Measurements from ENCODE around the gene TLR1.
"Not testable (repeated sequence)": the region's sequence is repeated elsewhere in the genome, so short reads cannot be mapped to it uniquely, and the experiment has no call there.

TLR1 gene

GRCh38 chr4:38815885-38816782 lies 11.5 kb upstream of the TLR1 start:
- TF ChIP-seq, protein P1, sequence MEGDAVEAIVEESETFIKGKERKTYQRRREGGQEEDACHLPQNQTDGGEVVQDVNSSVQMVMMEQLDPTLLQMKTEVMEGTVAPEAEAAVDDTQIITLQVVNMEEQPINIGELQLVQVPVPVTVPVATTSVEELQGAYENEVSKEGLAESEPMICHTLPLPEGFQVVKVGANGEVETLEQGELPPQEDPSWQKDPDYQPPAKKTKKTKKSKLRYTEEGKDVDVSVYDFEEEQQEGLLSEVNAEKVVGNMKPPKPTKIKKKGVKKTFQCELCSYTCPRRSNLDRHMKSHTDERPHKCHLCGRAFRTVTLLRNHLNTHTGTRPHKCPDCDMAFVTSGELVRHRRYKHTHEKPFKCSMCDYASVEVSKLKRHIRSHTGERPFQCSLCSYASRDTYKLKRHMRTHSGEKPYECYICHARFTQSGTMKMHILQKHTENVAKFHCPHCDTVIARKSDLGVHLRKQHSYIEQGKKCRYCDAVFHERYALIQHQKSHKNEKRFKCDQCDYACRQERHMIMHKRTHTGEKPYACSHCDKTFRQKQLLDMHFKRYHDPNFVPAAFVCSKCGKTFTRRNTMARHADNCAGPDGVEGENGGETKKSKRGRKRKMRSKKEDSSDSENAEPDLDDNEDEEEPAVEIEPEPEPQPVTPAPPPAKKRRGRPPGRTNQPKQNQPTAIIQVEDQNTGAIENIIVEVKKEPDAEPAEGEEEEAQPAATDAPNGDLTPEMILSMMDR (IDR thresholded peaks at IDR 0.05; ENCODE audit: low read depth, low read length) = no peak
- TF ChIP-seq, protein P2, sequence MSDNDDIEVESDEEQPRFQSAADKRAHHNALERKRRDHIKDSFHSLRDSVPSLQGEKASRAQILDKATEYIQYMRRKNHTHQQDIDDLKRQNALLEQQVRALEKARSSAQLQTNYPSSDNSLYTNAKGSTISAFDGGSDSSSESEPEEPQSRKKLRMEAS (IDR thresholded peaks at IDR 0.05; ENCODE audit: low read depth, low read length) = no peak
- TF ChIP-seq MYC (IDR thresholded peaks at IDR 0.05; ENCODE audit: low read depth, low read length) = no peak
- TF ChIP-seq POLR2A (IDR thresholded peaks at IDR 0.05; ENCODE audit: extremely low read depth, insufficient read length) = no peak
- no peak overlapping the region for H3K4me3 ChIP-seq (ENCODE audit: low read depth, low read length)
- peak; percentile 78 for DNase-seq (ENCODE audit: low read depth)

GRCh38 chr4:38814386-38814785 lies 9.8 kb upstream of the TLR1 start:
- H3K4me3 ChIP-seq (ENCODE audit: low read depth, low read length) = no peak overlapping the region
- TF ChIP-seq MYC (IDR thresholded peaks at IDR 0.05; ENCODE audit: low read depth, low read length) (no peak), POLR2A (IDR thresholded peaks at IDR 0.05; ENCODE audit: extremely low read depth, insufficient read length) (no peak)
- TF ChIP-seq, protein P1 (IDR thresholded peaks at IDR 0.05; ENCODE audit: low read depth, low read length) = no peak
- TF ChIP-seq, protein P2 (IDR thresholded peaks at IDR 0.05; ENCODE audit: low read depth, low read length) = no peak
- no peak for DNase-seq (ENCODE audit: low read depth)

DNA sequence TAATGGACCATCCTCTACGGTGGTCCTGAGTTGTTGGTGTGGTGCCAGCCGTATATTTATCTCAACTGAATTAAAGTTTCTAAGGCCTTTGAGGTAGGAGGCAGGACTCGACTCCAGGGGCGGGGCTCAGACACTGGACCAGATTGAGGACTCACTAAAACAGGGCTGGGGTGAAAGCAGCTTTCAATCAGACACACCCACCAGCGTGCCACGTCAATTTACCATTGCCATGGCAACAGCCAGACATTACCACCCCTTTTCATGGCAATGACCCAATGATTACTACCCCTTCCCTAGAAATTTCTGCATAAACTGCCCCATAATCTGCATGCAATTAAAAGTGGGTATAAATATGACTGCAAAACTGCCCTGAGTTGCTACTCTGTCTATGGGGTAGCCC lies 6.7 kb upstream of the TLR1 start:
- H3K4me3 ChIP-seq (ENCODE audit: low read depth, low read length) = no peak overlapping the region
- no peak for DNase-seq (ENCODE audit: low read depth)
- TF ChIP-seq, protein P2 (IDR thresholded peaks at IDR 0.05; ENCODE audit: low read depth, low read length) = no peak
- TF ChIP-seq MYC (IDR thresholded peaks at IDR 0.05; ENCODE audit: low read depth, low read length) (no peak), POLR2A (IDR thresholded peaks at IDR 0.05; ENCODE audit: extremely low read depth, insufficient read length) (no peak)
- TF ChIP-seq, protein P1 (IDR thresholded peaks at IDR 0.05; ENCODE audit: low read depth, low read length) = no peak

DNA sequence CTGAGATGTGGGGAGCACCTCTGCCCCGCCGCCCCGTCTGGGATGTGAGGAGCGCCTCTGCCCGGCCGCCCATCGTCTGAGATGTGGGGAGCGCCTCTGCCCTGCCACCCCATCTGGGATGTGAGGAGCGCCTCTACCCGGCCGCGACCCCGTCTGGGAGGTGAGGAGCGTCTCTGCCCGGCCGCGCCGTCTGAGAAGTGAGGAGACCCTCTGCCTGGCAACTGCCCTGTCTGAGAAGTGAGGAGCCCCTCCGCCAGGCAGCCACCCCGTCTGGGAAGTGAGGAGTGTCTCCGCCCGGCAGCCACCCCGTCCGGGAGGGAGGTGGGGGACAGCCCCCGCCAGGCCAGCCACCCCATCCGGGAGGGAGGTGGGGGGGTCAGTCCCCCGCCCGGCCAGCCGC lies 2.9 kb upstream of the TLR1 start:
- not testable (repeated sequence) for DNase-seq (ENCODE audit: low read depth); H3K4me3 ChIP-seq (ENCODE audit: low read depth, low read length)

GRCh38 chr4:38806251-38806650 lies 1.7 kb upstream of the TLR1 start:
- not testable (repeated sequence) for DNase-seq (ENCODE audit: low read depth); H3K4me3 ChIP-seq (ENCODE audit: low read depth, low read length)

- peak overlapping the region; percentile 25 for H3K4me3 ChIP-seq (ENCODE audit: low read depth, low read length)
- peak; percentile 95 for DNase-seq (ENCODE audit: low read depth)
- TF ChIP-seq MYC (IDR thresholded peaks at IDR 0.05; ENCODE audit: low read depth, low read length) = peak; percentile 72
- TF ChIP-seq, protein P2 (IDR thresholded peaks at IDR 0.05; ENCODE audit: low read depth, low read length) = peak; percentile 51
- TF ChIP-seq, protein P1 (IDR thresholded peaks at IDR 0.05; ENCODE audit: low read depth, low read length) = no peak
These were observed 1.0 kb upstream of the TLR1 start for GRCh38 chr4:38805530-38806145.

All from NB4 (cell line).